Measurements from ENCODE around the gene LRRC8A. TPM values are rescaled to one million over a fixed set of nuclear protein-coding genes. Genes with fewer than 3 reads are reported as not detected.
A peak's percentile ranks its signal among the peaks of the same experiment; 100 is the strongest.

The LRRC8A gene
- polyA plus RNA-seq, 1 donor (not counting 4 experiments of a cell fraction or from before 2014, with no cell fraction given) = 88.3 TPM

DNA sequence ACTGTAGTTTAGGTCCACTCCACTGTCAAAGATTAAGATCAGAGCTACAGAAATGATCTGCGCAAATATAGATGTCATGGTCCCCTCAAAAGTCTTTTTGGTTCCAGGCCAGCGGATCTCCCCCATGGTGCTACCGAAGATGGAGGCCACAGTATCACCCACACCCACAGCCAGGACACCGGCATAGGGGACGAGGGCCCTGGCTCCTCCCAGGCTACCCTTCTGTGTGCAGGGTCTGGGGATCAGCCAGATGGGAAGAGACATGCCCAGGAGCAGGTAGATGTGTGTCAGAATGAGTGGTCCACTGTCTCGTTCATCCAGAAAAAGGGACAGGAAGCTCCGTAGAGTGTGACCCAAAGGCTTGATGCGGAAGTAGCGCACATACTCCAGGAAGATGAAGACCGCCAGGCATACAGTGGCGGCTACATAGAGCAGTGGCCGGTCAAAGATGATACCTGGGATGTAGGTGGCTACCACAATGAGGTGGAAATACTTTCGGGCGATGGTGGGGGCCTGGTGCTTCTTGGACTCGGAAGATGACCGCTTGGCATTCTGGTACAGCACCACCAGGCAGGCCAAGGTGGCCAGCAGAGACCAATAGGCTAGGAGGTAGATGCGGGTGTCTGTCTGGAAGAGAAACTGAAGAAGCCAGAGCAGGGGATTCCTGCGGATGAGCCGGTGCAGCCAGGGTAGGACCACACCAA lies 64.0 kb downstream of the LRRC8A start:
- H3K27ac ChIP-seq (ENCODE audit: control insufficient read depth, insufficient read depth, low read length) = no peak overlapping the region
- FAIRE-seq (no peak), DNase-seq (ENCODE audit: low read depth, low spot score) (no peak)
- no peaks in the 10 kb centered on the region for H4K20me1 ChIP-seq (ENCODE audit: control insufficient read depth, extremely low read depth, insufficient read depth, low read length)
- peak overlapping the region in 1 of 3 experiments; percentile 95 for H3K4me3 ChIP-seq (ENCODE audit: control insufficient read depth in 2 of 3, extremely low read depth in 1 of 3, insufficient read depth in 2 of 3, low read depth in 1 of 3, low read length in 3 of 3)
- H3K4me2 ChIP-seq (ENCODE audit: control insufficient read depth, extremely low read depth, insufficient read depth, low read depth, low read length) = peak overlapping the region; percentile 96
- peak overlapping the region; percentile 96 for H3K9ac ChIP-seq (ENCODE audit: control insufficient read depth, extremely low read depth, insufficient read depth, low read length)
- H3K9me1 ChIP-seq (ENCODE audit: control insufficient read depth, extremely low read depth, insufficient read depth, low read length) = no peaks in the 10 kb centered on the region
- H2AFZ ChIP-seq (ENCODE audit: control insufficient read depth, low read length) = no peak overlapping the region
- H3K36me3 ChIP-seq (ENCODE audit: control insufficient read depth in 2 of 2, extremely low read depth in 1 of 2, insufficient read depth in 2 of 2, low read length in 2 of 2) = peaks cover 3 to 5% of the 10 kb centered on the region in 2 experiments
- peaks cover 32% of the 10 kb centered on the region for H3K79me2 ChIP-seq (ENCODE audit: control insufficient read depth, insufficient read depth, low read length)
- no peaks in the 10 kb centered on the region for H3K9me3 ChIP-seq (ENCODE audit: control insufficient read depth, low read depth, low read length)
- TF ChIP-seq, protein P1, sequence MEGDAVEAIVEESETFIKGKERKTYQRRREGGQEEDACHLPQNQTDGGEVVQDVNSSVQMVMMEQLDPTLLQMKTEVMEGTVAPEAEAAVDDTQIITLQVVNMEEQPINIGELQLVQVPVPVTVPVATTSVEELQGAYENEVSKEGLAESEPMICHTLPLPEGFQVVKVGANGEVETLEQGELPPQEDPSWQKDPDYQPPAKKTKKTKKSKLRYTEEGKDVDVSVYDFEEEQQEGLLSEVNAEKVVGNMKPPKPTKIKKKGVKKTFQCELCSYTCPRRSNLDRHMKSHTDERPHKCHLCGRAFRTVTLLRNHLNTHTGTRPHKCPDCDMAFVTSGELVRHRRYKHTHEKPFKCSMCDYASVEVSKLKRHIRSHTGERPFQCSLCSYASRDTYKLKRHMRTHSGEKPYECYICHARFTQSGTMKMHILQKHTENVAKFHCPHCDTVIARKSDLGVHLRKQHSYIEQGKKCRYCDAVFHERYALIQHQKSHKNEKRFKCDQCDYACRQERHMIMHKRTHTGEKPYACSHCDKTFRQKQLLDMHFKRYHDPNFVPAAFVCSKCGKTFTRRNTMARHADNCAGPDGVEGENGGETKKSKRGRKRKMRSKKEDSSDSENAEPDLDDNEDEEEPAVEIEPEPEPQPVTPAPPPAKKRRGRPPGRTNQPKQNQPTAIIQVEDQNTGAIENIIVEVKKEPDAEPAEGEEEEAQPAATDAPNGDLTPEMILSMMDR (optimal IDR thresholded peaks at IDR 0.05 in 1 of 3, IDR thresholded peaks at IDR 0.05 in 1 of 3, conservative IDR thresholded peaks at IDR 0.05 in 1 of 3; ENCODE audit: extremely low read depth in 1 of 3, insufficient read depth in 2 of 3, low read length in 3 of 3) = no peak
- no peak for TF ChIP-seq EZH2 (IDR thresholded peaks at IDR 0.05; ENCODE audit: low read length)
- H3K27me3 ChIP-seq (ENCODE audit: control insufficient read depth, extremely low read depth, insufficient read depth, low read length) = no peaks in the 10 kb centered on the region
- peaks cover 9% of the 10 kb centered on the region for H3K4me1 ChIP-seq (ENCODE audit: control insufficient read depth, extremely low read depth, insufficient read depth, low read length)
- dilution Hi-C loops (cut with MboI; ENCODE audit: extremely low pct_ligation_motif_present, low sequenced_read_pairs) = no loop called here

DNA sequence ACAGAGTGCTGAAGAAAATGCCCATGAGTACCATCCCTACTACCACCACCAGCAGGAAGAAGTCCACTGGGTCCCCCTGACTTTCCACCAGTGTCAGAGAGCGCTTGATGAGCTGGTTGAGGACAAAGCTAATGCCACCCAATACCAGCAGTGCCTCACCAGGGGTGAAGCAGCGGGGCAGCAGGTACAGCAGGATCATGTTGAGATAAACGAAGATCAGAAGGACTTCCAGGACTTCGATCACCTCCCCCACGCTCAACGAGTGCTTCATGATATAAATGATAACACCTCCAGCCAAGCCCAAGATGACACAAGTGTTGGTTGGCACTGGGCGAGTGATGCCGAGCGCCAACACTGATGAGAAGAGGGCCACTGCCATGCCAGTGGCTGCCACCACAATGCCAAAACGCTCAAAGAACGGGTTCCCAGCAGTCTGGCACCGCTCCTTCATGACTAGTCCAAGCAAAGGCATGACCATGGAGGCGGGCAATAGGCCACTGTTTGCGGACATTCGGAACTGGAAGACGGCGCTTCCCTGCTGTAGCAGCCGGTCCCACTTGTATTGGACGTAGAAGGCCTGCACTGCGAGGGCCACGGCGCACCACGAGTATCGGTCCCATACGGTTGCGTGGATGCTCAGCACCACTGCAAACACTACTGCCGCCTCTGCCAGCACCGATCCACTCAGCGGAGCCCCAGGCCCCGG lies 64.8 kb downstream of the LRRC8A start:
- Histone ChIP-seq H4K20me1 (ENCODE audit: control insufficient read depth, extremely low read depth, insufficient read depth, low read length) (no peaks in the 10 kb centered on the region), H2AFZ (ENCODE audit: control insufficient read depth, low read length) (peak overlapping the region; percentile 95), H3K9me1 (ENCODE audit: control insufficient read depth, extremely low read depth, insufficient read depth, low read length) (no peaks in the 10 kb centered on the region), H3K79me2 (ENCODE audit: control insufficient read depth, insufficient read depth, low read length) (peaks cover 32% of the 10 kb centered on the region), H3K4me1 (ENCODE audit: control insufficient read depth, extremely low read depth, insufficient read depth, low read length) (peaks cover 9% of the 10 kb centered on the region), H3K4me2 (ENCODE audit: control insufficient read depth, extremely low read depth, insufficient read depth, low read depth, low read length) (peak overlapping the region; percentile 96), H3K27me3 (ENCODE audit: control insufficient read depth, extremely low read depth, insufficient read depth, low read length) (no peaks in the 10 kb centered on the region), H3K27ac (ENCODE audit: control insufficient read depth, insufficient read depth, low read length) (peak overlapping the region; percentile 93), H3K9ac (ENCODE audit: control insufficient read depth, extremely low read depth, insufficient read depth, low read length) (peak overlapping the region; percentile 96), H3K36me3 (ENCODE audit: control insufficient read depth in 2 of 2, extremely low read depth in 1 of 2, insufficient read depth in 2 of 2, low read length in 2 of 2) (peaks cover 3 to 5% of the 10 kb centered on the region in 2 experiments), H3K4me3 (ENCODE audit: control insufficient read depth in 2 of 3, extremely low read depth in 1 of 3, insufficient read depth in 2 of 3, low read depth in 1 of 3, low read length in 3 of 3) (peak overlapping the region; percentile 86 to 97 (median 95)), H3K9me3 (ENCODE audit: control insufficient read depth, low read depth, low read length) (no peaks in the 10 kb centered on the region)
- no peak for DNase-seq (ENCODE audit: low read depth, low spot score)
- TF ChIP-seq, protein P1 (optimal IDR thresholded peaks at IDR 0.05 in 1 of 3, IDR thresholded peaks at IDR 0.05 in 1 of 3, conservative IDR thresholded peaks at IDR 0.05 in 1 of 3; ENCODE audit: extremely low read depth in 1 of 3, insufficient read depth in 2 of 3, low read length in 3 of 3) = no peak
- TF ChIP-seq EZH2 (IDR thresholded peaks at IDR 0.05; ENCODE audit: low read length) = no peak
- FAIRE-seq = no peak
- dilution Hi-C loops (cut with MboI; ENCODE audit: extremely low pct_ligation_motif_present, low sequenced_read_pairs) = no loop called here
